ENCODE measurements around the gene PRPSAP1.

The PRPSAP1 gene

GRCh38 chr17:76353599-76354316 is at the start of gene PRPSAP1:
Gene PRPSAP1, minus strand, starts transcription at chr17:76353916. Its CDS starts 213 bp downstream, at chr17:76353703.
- peak within 1 kb of the TSS; percentile 92 for H3K27ac ChIP-seq
- POLR2A ChIA-PET (ENCODE audit: low non-redundant PET): interaction anchor here (0.5 to 1.9 kb wide), 2 partner anchors 30 to 225 kb away, joined by 3 to 12 read pairs; partner anchors contain the start of gene SPHK1
- CTCF ChIA-PET: interaction anchor here (0.6 to 2.7 kb wide), 9 partner anchors 11 to 95 kb away, joined by 3 to 15 read pairs (median 4); no protein-coding TSS in a partner anchor
- peak; percentile 90 for DNase-seq (ENCODE audit: low spot score)
- no peak for TF ChIP-seq CTCF (conservative IDR thresholded peaks at IDR 0.05; ENCODE audit: low read depth)

- ChIA-PET CTCF (interaction anchor here (0.7 kb wide), 1 partner anchor 195 kb away, joined by 3 read pairs; no protein-coding TSS in a partner anchor), POLR2A (ENCODE audit: low non-redundant PET) (no interaction called here)
- no peak for DNase-seq (ENCODE audit: low spot score)
- TF ChIP-seq CTCF (conservative IDR thresholded peaks at IDR 0.05; ENCODE audit: low read depth): no peak
- 0 out of 2 replicates have a peak overlapping the region, but pooled peaks have one; percentile 1 for H3K27ac ChIP-seq
Measured at GRCh38 chr17:76402711-76403110, 49.0 kb upstream of the PRPSAP1 start.

- TF ChIP-seq CTCF (conservative IDR thresholded peaks at IDR 0.05; ENCODE audit: low read depth): no peak
- ChIA-PET CTCF (interaction anchor here (0.6 to 3.4 kb wide), 9 partner anchors 9 to 102 kb away, joined by 3 to 30 read pairs (median 5); partner anchors contain the start of genes RHBDF2 and SPHK1), POLR2A (ENCODE audit: low non-redundant PET) (no interaction called here)
- no peak for DNase-seq (ENCODE audit: low spot score)
- peak overlapping the region; percentile 39 for H3K27ac ChIP-seq
Measured at GRCh38 chr17:76399175-76400172, 45.8 kb upstream of the PRPSAP1 start.

GRCh38 chr17:76398523-76399174 is 44.9 kb upstream of the PRPSAP1 start:
- POLR2A ChIA-PET (ENCODE audit: low non-redundant PET): no interaction called here
- no peak for DNase-seq (ENCODE audit: low spot score)
- CTCF ChIA-PET: interaction anchor here (0.5 to 3.4 kb wide), 20 partner anchors 10 to 389 kb away, joined by 3 to 30 read pairs (median 5); partner anchors contain the start of genes PRPSAP1, QRICH2, RHBDF2 and SPHK1
- peak overlapping the region; percentile 39 for H3K27ac ChIP-seq
- no peak for TF ChIP-seq CTCF (conservative IDR thresholded peaks at IDR 0.05; ENCODE audit: low read depth)

- DNase-seq (ENCODE audit: low spot score): peak; percentile 73
- TF ChIP-seq CTCF (conservative IDR thresholded peaks at IDR 0.05; ENCODE audit: low read depth): peak; percentile 99
- ChIA-PET CTCF (interaction anchor here (0.5 to 3.4 kb wide), 26 partner anchors 11 to 390 kb away, joined by 3 to 30 read pairs (median 5); partner anchors contain the start of genes PRPSAP1, QRICH2, RHBDF2 and SPHK1), POLR2A (ENCODE audit: low non-redundant PET) (no interaction called here)
- H3K27ac ChIP-seq: peak overlapping the region; percentile 39
Measured at GRCh38 chr17:76397687-76398522, 44.2 kb upstream of the PRPSAP1 start.
